ENCODE results near the gene PGAP2.

PGAP2 gene

DNA sequence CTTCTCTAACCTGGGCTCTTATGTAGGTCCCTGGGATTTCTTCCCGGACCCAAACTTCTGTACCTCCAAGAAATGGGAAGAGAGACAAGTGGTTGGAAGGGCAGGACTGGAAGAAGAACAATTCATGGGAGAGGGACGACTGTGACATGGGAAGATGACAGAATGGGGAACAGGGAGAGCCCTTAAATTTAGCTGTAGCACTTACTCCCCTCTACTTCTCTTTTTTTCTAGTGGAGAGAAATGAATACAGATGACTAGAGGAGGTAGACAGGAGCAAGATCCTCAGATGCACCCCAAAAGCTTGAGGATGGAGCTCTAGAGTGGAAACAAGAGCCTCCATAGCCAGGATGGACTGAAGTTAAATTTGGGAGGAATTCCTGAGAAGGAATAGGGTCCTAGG, 30.1 kb downstream of the PGAP2 start:
- TF ChIP-seq, protein P1, sequence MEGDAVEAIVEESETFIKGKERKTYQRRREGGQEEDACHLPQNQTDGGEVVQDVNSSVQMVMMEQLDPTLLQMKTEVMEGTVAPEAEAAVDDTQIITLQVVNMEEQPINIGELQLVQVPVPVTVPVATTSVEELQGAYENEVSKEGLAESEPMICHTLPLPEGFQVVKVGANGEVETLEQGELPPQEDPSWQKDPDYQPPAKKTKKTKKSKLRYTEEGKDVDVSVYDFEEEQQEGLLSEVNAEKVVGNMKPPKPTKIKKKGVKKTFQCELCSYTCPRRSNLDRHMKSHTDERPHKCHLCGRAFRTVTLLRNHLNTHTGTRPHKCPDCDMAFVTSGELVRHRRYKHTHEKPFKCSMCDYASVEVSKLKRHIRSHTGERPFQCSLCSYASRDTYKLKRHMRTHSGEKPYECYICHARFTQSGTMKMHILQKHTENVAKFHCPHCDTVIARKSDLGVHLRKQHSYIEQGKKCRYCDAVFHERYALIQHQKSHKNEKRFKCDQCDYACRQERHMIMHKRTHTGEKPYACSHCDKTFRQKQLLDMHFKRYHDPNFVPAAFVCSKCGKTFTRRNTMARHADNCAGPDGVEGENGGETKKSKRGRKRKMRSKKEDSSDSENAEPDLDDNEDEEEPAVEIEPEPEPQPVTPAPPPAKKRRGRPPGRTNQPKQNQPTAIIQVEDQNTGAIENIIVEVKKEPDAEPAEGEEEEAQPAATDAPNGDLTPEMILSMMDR (IDR thresholded peaks at IDR 0.05; ENCODE audit: low read depth, low read length) = no peak
- DNase-seq (ENCODE audit: extremely low read depth, low read depth) = no peak

DNA sequence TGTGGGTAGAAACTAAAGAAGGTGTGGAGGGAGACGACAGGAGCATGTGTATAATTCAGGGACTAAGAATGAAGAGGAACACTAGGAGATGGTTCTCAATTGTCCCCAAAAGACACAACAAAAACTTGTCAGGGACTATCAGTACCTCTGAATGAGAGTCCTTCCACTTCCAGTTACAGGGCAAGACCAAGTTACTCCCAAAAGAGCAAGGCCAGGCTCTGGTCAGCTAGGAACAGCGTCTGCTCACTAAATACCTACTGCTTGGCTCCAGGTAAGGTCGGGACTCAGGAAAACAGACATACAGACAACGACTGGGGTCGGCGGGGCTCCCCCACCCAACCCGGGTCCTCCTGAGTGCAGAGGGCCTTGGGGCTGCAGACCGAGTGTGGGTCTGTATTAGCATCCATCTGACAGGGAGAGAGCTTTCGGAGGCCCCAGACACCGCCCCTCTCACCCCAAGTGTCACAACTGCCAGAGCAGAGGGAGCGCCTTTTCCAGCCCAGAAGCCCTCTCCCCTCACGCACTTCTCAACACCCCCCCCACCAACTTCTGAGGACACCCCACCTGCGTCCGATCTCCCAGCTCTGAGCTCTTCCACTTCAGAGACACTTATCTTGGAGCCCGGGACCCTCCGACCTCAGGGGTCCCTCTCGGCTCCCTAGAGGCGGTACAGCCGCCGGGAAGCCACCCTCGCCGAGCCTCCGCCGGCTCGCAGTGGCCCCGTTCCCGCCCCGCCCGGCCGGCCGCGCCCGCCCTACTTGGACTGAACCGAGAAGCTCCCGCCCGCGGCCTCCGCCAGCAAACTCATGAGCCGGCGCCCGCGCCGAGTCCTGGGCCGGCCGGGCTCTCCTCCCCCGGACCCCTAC, 31.9 kb downstream of the PGAP2 start:
- TF ChIP-seq, protein P1 (IDR thresholded peaks at IDR 0.05; ENCODE audit: low read depth, low read length) = no peak
- DNase-seq (ENCODE audit: extremely low read depth, low read depth) = no peak

DNA sequence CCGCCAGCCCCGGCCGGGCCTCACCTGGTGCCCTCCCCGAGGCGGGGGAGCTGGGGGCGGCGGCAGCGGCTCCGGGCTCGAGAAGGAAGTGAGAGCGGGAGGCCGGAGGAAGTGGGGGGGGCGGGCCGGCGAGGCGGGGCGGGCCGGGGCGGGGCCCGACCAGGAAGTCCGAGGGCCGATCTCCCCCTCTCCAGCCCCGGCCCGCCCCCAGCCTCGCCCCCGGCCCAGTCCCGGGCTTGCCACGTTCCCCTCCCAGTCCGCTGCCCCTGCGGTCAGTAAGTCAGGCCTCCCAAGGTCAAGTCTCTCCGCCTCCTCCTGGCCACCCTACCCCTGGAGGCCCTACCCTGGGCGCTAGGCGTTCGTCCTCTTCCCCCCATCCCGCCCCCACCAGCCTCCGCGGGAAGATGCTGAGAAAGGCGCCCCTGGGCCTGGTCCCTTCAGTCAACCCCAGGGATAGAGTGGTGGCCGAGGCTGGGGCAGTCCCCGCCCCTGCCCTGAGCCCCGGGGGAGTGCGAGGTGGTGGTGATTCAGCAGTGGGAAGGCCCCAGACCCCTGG, 32.6 kb downstream of the PGAP2 start, which contains the start of gene RHOG:
Gene RHOG (minus strand): TSS at position 90 of the 556 bp plus-strand sequence. CDS start 12,821 bp downstream, outside the sequence.
- peak; percentile 61 for DNase-seq (ENCODE audit: extremely low read depth, low read depth)
- TF ChIP-seq, protein P1 (IDR thresholded peaks at IDR 0.05; ENCODE audit: low read depth, low read length) = no peak

DNA sequence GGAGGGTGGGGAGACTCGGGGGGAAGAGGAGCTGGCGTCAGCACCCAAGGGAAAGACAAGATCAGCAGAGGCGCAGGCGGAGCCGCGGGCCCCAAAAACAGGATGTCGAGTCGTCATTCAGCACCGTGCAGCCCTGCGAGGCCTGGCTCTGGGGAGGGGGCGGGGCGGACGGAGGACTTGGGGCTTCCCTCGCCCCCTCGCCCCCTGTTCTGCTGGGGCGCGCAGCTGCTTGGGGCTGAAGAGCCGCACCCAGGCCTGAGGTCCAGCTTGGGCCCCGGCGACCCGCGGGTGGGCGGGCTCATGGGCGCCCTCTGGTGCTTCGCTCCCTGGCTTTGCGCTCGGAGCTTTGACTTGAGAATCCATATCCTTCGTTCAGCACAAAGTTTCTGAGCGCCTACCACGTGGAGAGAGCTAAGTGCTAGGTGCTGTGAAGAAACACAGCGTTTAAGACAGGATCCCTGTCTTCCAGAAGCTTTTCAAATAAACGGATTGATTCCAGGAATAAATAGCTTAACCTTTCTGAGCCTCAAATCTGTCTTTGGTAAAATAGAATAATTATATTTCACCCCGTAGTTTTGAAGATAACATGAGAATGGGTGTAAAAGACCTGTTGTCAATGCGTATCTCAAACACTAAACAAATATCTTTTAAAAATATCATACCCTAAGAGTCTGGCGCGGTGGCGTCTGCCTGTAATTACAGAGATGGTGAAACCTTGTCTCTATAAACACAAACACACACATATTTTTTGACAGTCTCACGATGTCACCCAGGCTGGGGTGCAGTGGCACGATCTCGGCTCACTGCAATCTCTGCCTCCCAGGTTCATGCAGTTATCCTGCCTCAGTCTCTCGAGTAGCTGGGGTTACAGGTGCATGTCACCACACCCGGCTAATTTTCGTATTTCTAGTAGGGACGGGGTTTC, 33.3 kb downstream of the PGAP2 start:
- DNase-seq (ENCODE audit: extremely low read depth, low read depth) = peak; percentile 49
- TF ChIP-seq, protein P1 (IDR thresholded peaks at IDR 0.05; ENCODE audit: low read depth, low read length) = peak; percentile 90

DNA sequence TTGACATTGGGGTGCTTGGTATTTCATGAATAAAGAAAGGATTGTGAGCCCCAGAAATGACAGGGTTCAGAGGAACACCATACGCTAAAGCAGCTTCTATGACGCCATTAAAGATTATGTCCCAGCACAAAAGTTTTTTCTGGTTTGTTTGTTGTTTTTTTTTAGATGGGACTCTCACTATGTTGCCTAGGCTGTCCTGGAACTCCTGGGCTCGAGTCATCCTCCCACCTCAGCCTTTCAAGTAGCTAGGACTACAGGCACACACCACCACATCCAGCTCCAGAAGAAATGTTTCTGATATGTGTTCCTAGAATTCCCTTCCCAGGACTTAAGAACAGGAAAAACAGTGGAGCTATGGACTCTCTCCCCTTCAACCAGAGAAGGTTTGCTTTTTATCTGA, 35.0 kb downstream of the PGAP2 start:
- DNase-seq (ENCODE audit: extremely low read depth, low read depth) = no peak
- TF ChIP-seq, protein P1 (IDR thresholded peaks at IDR 0.05; ENCODE audit: low read depth, low read length) = no peak

DNA sequence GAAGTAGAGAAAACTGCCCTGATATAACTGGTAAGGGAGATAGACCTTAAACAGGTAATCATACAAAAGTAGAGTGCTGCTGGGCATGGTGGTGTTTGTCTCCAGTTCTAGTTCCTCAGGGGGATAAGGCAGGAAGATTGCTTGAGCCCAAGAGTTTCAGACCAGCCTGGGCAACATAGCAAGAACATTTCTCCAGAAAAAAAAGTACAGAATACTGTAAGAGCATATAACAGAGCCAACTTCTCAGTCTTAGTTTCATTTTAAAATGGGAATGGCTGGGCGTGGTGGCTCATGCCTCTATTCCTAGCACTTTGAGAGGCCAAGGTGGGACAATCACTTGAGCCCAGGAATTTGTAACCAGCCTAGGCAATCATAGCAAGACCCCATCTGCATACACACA, 36.9 kb downstream of the PGAP2 start:
- no peak for DNase-seq (ENCODE audit: extremely low read depth, low read depth)
- TF ChIP-seq, protein P1 (IDR thresholded peaks at IDR 0.05; ENCODE audit: low read depth, low read length) = no peak
